ENCODE data around the gene COLEC11.

The COLEC11 gene

GRCh38 chr2:3594493-3595281 is at the start of gene COLEC11:
Gene COLEC11, plus strand, starts transcription at chr2:3595112. Its CDS starts 9,229 bp downstream, at chr2:3604341.
- Histone ChIP-seq H3K27me3 (ENCODE audit: low read length) (no peaks in the 10 kb centered on the region), H3K9me3 (ENCODE audit: insufficient read depth, low read length) (no peaks in the 10 kb centered on the region), H3K79me2 (ENCODE audit: insufficient read depth, low read length) (no peaks in the 10 kb centered on the region), H2AFZ (ENCODE audit: low read depth, low read length, severe bottlenecking) (no peak within 1 kb of the TSS), H3K4me2 (ENCODE audit: low read depth, low read length, poor library complexity, severe bottlenecking) (no peak within 1 kb of the TSS), H3F3A (ENCODE audit: insufficient read depth) (no peaks in the 10 kb centered on the region), H3K4me3 (ENCODE audit: insufficient read depth, low read length, poor library complexity, severe bottlenecking) (no peak within 1 kb of the TSS), H3K36me3 (ENCODE audit: low read length) (no peaks in the 10 kb centered on the region), H3K27ac (ENCODE audit: low read depth, low read length) (no peak within 1 kb of the TSS), H3K9ac (ENCODE audit: low read length) (no peak within 1 kb of the TSS), H4K20me1 (ENCODE audit: low read depth, low read length) (no peaks in the 10 kb centered on the region), H3K9me2 (replicated peaks; ENCODE audit: insufficient read depth, low read length) (no peaks in the 10 kb centered on the region)
- no peak for TF ChIP-seq EZH2phosphoT487 (conservative IDR thresholded peaks at IDR 0.05; ENCODE audit: low read length)
- TF ChIP-seq CTCF (IDR thresholded peaks at IDR 0.05; ENCODE audit: insufficient read depth, low read length, poor library complexity, severe bottlenecking), result no peak

GRCh38 chr2:3545788-3546478 is 49.0 kb upstream of the COLEC11 start:
- Histone ChIP-seq H3K4me3 (ENCODE audit: insufficient read depth, low read length, poor library complexity, severe bottlenecking) (no peak overlapping the region), H3K27ac (ENCODE audit: low read depth, low read length) (no peak overlapping the region), H3K9me3 (ENCODE audit: insufficient read depth, low read length) (no peaks in the 10 kb centered on the region), H3K79me2 (ENCODE audit: insufficient read depth, low read length) (peaks cover 8% of the 10 kb centered on the region; the same call in 1 of the 2 replicates), H3K4me2 (ENCODE audit: low read depth, low read length, poor library complexity, severe bottlenecking) (no peak overlapping the region), H3K9ac (ENCODE audit: low read length) (no peak overlapping the region), H2AFZ (ENCODE audit: low read depth, low read length, severe bottlenecking) (no peak overlapping the region), H4K20me1 (ENCODE audit: low read depth, low read length) (no peaks in the 10 kb centered on the region; the same call in 1 of the 2 replicates), H3K27me3 (ENCODE audit: low read length) (no peaks in the 10 kb centered on the region), H3K36me3 (ENCODE audit: low read length) (peaks cover 34% of the 10 kb centered on the region), H3K9me2 (replicated peaks; ENCODE audit: insufficient read depth, low read length) (no peaks in the 10 kb centered on the region), H3F3A (ENCODE audit: insufficient read depth) (no peaks in the 10 kb centered on the region)
- no peak for TF ChIP-seq CTCF (IDR thresholded peaks at IDR 0.05; ENCODE audit: insufficient read depth, low read length, poor library complexity, severe bottlenecking)
- TF ChIP-seq EZH2phosphoT487 (conservative IDR thresholded peaks at IDR 0.05; ENCODE audit: low read length), result no peak

- Histone ChIP-seq H3K4me3 (ENCODE audit: insufficient read depth, low read length, poor library complexity, severe bottlenecking) (no peak overlapping the region), H2AFZ (ENCODE audit: low read depth, low read length, severe bottlenecking) (no peak overlapping the region), H3K79me2 (ENCODE audit: insufficient read depth, low read length) (peaks cover 8% of the 10 kb centered on the region; the same call in 1 of the 2 replicates), H3K4me2 (ENCODE audit: low read depth, low read length, poor library complexity, severe bottlenecking) (no peak overlapping the region), H4K20me1 (ENCODE audit: low read depth, low read length) (no peaks in the 10 kb centered on the region; the same call in 1 of the 2 replicates), H3K9me2 (replicated peaks; ENCODE audit: insufficient read depth, low read length) (no peaks in the 10 kb centered on the region), H3K9ac (ENCODE audit: low read length) (no peak overlapping the region), H3K9me3 (ENCODE audit: insufficient read depth, low read length) (no peaks in the 10 kb centered on the region), H3K27me3 (ENCODE audit: low read length) (no peaks in the 10 kb centered on the region), H3K36me3 (ENCODE audit: low read length) (peaks cover 42% of the 10 kb centered on the region), H3F3A (ENCODE audit: insufficient read depth) (no peaks in the 10 kb centered on the region), H3K27ac (ENCODE audit: low read depth, low read length) (no peak overlapping the region)
- TF ChIP-seq CTCF (IDR thresholded peaks at IDR 0.05; ENCODE audit: insufficient read depth, low read length, poor library complexity, severe bottlenecking), result no peak
- TF ChIP-seq EZH2phosphoT487 (conservative IDR thresholded peaks at IDR 0.05; ENCODE audit: low read length), result no peak
Measured at GRCh38 chr2:3547915-3548314, 47.0 kb upstream of the COLEC11 start.

All from SU-DHL-6 (cell line).